HTERT RPE-1 (cell line): ENCODE data around the gene ASMTL.
"Not testable (repeated sequence)": the region's sequence is repeated elsewhere in the genome, so short reads cannot be mapped to it uniquely, and the experiment has no call there.

Source experiments
- in situ Hi-C: fragments of 300-500 bp; cut with MboI; formaldehyde crosslinking; loops from 4 replicates; pipeline ENCODE4 v1.14.3; 2020; ENCODE audit warnings: low sequenced_read_pairs

The ASMTL gene

DNA sequence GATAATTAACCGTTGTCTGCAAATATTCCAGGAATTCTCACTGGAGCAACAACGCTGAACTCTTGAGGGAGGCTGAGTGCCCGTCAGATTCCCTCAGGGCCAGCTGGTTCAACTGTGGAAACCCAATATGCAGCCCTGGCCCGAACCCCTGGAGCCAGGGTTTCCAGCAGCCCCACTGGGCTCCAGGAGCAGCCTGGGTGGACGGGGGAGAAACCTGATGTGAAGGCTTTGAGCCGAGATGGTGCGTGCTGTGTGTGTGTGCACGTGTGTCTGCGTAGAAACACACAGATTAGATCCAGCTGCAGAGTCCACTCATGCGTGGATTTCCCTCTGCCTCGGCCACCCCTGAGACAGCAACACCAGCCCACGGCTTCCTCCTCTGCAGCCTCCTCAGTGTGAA is 41.4 kb downstream of the ASMTL start:
- in situ Hi-C loops: no loop called here

DNA sequence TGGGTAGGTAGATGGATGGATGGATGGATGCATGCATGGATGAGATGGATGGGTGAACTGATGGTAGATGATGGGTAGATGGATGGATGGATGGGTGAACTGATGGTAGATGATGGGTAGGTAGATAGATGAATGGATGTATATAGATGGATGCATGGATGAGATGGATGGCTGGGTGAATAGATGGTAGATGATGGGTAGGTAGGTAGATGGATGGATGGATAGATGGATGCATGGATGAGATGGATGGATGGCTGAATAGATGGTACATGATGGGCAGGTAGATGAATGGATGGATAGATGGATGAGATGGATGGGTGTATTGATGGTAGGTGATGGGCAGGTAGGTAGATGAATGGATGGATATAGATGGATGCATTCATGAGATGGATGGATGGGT is 45.7 kb downstream of the ASMTL start:
- in situ Hi-C loops: no loop called here

DNA sequence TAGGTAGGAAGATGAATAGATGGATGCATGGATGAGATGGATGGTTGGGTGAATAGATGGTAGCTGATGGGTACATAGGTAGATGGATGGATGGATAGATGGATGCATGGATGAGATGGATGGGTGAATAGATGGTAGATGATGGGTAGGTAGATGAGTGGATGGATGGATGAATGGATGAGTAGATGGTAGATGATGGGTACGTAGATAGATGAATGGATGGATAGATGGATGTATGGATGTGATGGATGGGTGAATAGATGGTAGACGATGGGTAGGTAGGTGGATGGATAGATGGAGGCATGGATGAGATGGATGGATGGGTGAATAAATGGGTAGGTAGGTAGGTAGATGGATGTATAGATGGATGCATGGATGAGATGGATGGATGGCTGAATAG is 46.9 kb downstream of the ASMTL start:
- in situ Hi-C loops: not testable (repeated sequence)

DNA sequence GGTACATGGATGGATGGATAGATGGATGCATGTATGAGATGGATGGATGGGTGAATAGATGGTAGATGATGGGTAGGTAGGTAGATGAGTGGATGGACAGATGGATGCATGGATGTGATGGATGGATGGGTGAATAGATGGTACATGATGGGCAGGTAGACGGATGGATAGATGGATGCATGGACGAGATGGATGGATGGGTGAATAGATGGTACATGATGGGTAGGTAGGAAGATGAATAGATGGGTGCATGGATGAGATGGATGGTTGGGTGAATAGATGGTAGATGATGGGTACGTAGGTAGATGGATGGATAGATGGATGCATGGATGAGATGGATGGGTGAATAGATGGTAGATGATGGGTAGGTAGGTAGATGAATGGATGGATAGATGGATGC is 48.8 kb downstream of the ASMTL start:
- in situ Hi-C loops: not testable (repeated sequence)

DNA sequence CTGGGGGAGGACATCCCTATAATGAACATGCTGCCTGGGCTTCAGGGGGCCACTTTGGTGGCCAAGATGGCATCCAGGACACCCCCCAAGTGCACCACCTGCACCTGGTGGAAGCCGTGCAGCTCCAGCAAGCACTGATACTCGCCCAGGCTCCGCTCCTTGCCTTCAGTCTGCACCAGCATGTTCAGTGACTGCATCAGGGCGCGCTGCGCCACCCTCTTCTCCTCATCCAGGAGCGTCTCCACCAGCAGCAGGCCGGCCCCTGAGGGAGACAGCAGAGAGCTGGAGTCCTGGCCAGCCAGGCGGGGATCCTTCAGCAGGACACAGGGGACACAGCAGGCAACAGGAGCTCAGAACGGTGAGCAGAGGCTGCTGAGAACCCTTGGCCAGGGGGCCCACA is 49.5 kb downstream of the ASMTL start:
- in situ Hi-C loops: no loop called here

DNA sequence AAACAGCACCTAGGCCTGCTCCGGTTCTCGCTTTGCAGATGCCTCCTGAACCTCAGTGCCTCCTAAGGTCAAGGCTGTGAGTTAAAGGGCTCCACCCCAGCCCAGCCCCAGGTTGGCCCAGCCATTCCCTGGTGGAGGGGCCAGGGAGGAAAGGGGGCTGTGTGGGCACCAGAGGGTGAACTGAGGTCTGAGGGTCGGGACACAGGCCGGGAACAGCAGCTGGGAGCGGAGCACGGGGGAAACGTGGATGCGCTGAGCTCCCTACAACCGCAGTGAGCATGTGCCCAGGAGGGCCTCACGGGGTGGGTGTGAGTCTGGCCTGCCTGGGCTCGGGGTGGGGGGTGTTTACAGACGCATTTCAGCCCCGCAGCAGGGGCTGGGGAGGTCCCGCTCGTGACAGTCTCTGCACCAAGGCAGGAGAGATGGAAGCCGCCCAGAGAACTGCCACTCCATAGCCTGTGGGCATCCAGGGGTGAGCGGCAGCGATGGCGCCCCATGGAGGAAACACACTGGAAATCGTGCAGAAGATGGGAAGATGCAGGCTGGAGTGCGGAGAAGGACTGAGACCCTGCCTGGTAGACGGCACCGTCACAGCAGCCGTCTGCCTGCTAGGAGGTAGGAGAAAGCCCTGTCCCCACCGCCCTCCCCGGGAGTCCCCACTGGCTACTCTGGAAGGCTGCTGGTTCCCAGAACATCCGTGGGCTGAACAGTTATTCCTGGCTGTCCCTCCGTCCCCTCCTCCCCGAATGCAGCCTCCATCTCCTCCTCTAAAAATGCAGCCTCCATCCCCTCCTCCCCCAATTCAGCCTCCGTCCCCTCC is 50.9 kb downstream of the ASMTL start:
- in situ Hi-C loops: no loop called here

DNA sequence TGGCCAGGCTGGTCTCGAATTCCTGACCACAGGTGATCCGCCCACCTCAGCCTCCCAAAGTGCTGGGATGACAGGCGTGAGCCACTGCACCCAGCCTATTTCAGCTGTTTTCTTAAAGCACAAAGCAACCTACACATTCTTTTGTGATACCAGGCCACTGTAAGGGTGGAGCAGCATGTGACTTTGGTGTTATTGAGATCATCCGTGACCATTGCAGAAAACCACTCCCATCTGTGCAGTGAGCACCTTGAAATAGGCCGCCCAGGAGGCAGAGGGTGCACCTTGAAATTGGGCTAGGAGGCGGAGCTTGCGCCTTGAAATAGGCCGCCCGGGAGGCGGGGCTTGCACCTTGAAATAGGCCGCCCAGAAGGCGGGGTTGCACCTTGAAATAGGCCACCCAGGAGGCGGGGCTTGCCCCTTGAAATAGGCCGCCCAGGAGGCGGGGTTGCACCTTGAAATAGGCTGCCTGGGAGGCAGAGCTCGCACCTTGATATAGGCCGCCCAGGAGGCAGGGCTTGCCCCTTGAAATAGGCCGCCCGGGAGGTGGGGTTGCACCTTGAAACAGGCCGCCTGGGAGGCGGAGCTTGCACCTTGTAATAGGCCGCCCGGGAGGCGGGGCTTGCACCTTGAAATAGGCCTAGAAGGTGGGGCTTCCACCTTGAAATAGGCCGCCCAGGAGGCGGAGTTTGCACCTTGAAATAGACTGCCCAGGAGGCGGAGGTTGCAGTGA is 51.8 kb downstream of the ASMTL start:
- in situ Hi-C loops: no loop called here

DNA sequence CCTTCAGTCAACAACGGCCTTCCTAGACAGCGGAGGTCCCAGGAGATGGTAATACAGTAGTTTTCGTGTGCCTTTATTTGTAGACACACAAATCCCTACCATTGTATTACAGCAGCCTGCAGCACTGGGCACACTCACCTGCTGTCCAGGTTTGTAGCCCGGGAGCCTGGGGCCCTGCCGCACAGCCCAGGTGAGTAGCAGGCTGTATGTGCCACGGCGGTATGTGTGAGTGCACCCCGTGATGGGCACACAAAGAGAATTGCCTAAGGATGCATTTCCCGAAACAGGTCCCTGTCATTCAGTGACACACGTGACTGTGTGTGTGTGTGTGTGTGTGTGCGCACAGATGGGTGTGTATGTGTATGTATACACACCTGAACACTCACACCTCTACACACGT is 52.7 kb downstream of the ASMTL start:
- in situ Hi-C loops: no loop called here

DNA sequence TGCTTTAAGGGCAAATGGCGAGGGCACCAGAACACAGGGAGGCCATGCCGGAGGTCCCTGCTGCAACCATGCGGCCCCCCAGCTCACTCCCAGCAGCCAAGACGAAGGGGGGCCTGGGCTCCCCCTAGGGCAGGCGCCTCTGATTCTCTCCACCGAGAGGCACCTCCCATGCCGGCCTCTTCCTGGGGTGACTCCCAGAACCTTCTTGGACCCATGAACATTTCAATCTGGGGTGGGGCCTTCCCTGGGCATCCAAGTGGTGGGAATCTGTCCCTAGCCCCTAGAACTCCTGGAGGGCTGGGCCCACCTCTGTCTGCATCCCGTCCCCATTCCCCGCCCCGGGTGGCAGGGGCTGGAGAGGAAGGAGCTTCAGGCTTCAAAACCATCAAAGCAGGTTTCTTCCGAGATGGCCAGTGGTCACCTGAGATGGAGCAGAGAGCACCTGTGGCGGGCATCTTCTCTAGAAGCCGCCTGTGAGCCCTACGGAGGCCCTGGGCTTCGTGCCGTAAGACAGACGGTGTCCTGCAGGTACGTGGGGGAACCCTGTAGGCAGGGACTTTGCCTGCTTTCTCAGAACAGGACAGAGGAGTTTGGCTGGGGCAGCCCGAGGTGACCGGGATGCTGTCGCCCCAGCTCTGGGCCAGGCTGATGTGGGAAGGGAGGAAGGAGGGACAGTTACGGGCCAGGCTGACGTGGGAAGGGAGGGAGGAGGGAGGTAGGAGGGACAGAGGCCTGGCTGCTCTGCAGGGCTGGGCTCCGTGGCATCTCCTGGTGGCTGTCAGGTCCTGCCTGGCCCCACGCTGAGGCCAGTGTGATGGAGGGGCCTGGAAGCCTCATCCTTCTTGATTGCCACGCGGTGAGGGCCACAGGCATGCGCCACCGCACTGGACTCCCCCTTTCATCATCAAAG is 54.0 kb downstream of the ASMTL start:
- in situ Hi-C loops: no loop called here

DNA sequence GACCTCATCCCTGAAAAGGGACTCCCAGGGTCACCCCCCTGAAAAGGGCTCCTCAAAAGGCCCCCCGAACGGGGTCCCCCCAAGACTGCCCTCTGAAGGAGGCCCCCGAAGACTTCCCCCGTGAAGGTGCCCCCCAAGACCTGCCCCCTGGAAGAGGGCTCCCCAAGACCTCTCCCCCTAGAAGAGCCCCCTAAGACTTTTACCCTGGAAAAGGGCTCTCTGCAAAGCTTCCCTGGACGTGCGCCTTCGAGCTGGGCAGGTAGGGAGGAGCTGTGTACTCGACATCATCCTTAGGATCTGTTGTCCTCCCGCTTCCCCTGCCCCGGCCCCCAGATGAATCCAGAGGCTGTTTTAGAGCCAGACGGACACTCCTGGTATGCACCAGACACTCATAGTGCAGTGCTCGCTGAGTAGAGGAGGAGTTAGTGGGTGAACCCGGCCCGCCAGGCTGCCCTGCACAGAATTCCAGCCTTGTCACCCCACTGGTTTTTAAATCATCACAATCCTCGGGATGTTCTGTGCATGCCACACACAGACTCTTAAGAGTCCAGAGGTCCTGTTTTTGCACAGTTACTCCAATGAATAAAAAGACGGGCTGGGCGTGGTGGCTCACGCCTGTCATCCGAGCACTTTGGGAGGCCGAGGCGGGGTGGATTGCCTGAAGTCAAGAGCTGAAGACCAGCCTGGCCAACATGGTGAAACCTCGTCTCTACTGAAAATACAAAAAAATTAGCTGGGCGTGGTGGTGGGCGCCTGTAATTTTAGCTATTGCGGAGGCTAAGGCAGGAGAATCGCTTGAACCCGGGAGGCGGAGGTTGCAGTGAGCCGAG is 55.1 kb downstream of the ASMTL start:
- in situ Hi-C loops: no loop called here

DNA sequence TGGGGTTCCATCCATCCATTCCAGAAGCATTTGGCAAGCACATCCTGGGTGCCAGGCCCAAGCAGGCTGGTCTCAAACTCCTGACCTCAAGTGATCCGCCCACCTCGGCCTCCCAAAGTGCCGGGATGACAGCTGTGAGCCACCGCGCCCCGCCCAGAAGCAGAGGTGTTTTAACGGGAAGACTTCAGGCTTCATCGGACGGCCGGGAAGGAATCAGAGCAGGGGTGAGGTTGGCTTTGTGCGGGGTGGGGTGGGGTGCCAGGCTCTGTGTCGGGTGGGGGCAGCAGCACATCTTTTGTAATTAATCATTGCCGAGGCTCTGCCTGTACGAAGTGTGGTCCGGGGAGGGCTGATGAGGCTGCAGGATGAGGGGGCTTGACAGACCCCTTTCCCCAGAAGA is 55.7 kb downstream of the ASMTL start:
- in situ Hi-C loops: no loop called here

DNA sequence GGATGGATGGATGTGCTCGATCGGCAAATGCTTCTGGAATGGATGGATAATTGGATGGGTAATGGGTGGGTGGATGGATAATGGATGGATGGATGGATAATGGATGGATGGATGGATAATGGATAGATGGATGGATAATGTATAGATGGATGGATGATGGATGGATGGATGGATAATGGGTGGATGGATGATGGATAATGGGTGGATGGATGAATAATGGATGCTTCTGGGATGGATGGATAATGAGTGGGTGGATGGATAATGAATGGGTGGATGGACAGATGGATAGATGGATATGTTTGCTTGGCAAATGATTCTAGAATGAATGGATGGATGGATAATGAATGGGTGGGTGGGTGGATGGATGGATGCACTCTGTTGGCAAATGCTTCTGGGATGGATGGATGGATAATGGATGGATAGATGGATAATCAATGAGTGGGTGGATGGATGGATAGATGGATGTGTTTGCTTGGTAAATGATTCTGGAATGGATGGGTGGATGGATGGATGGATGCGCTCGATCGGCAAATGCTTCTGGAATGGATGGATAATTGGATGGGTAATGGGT is 57.0 kb downstream of the ASMTL start:
- in situ Hi-C loops: no loop called here

DNA sequence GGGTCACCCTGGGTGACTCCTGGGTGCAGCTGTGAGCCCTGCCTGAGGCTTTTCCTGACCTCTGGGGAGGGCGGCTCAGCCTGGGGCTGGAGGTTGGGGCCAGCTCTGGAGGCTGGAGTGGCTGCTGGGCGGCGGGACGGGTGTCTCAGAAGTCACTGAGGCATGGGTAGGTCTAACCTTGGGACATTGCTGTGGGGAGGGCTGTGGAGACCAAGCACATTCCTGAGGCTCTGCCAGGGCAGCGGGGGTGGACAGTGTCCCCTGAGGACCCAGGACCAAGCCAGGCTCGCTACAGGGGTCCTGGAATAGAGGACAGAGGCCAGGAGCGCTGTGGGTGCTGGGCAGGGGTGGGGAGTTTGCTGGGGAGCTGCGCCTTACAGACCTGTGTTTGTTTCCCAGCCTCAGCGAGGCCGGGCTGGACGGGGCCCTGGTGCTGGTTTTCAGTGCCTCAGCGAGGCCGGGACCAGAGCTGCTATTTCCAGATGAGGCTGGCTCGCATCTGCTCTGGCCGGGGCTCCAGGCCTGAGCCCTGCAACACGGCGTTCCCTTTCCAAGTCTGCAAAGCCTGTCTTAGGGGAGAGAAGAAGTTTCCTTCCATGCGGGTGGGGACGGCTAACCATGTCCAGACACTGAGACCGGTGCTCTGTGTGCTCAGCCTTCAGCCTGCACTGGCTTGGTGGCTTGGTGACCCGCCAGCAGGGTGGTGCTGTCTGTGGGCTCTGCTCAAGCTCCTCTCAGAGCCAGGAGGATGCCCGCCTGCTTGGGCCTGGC is 57.8 kb downstream of the ASMTL start:
- in situ Hi-C loops: no loop called here

DNA sequence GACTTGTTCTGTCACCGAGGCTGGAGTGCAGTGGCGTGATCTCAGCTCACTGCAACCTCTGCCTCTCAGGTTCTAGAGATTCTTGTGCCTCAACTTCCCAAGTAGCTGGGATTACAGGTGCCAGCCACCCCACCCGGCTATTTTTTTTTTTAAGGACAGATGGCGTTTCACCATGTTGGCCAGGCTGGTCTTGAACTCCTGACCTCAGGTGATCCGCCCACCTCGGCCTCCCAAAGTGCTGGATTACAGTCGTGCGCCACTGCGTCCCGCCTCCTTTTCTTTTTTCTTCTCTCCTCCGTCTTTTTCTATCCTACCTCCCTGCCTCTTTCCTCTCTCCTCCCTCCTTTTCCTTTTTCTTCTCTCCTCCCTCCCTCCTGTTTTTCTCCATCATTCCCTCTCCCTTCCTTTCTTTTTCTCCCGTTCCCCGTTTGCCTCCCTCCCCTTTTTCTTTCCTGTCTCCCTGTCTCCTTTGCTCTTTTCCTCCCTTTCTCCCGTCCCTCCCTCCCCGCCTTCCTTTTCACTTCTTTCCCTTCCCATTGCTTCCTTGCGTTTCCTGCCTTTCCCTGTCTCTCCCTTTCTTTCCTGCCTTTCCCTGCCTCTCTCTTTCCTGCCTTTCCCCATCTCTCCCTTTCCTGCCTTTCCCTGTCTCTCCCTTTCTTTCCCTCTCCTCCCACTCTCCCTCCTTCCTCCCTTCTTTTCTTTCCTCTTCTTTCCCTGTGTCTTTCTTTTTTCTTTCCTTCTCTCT is 58.7 kb downstream of the ASMTL start:
- in situ Hi-C loops: no loop called here

DNA sequence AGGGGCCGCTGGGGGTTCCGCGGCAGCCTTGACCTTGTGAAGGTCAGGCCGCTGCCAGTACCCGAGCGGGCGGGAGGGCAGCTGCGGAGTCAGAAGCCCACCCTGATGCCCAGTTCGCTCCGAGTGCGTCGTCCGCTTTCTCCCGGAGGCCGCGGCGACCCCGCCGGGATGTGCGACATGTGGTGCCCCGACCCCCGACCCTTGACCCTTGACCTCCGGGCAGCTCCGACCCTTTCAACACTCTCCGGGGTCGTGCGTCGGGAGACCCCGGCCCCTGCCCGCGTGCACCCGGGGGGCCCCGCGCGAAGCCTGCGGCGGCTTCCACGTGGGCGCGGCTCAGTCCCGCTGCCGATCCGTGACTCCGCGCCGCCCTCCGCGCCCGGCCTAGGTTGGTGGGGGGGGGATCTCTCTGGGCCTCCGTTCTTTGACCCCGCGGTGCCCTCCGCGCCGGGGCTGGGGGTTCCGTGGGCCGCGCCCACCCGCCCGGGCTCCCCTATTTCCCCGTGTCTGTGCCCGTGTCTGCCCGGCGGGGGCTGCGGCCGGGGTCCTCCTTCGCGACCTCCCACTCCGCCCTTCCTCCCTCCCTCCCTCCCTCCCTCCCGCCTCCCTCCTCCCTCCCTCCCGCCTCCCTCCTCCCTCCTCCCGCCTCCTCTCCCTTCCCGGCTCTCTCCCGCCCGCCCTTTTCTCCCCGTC is 60.2 kb downstream of the ASMTL start:
- in situ Hi-C loops: no loop called here

DNA sequence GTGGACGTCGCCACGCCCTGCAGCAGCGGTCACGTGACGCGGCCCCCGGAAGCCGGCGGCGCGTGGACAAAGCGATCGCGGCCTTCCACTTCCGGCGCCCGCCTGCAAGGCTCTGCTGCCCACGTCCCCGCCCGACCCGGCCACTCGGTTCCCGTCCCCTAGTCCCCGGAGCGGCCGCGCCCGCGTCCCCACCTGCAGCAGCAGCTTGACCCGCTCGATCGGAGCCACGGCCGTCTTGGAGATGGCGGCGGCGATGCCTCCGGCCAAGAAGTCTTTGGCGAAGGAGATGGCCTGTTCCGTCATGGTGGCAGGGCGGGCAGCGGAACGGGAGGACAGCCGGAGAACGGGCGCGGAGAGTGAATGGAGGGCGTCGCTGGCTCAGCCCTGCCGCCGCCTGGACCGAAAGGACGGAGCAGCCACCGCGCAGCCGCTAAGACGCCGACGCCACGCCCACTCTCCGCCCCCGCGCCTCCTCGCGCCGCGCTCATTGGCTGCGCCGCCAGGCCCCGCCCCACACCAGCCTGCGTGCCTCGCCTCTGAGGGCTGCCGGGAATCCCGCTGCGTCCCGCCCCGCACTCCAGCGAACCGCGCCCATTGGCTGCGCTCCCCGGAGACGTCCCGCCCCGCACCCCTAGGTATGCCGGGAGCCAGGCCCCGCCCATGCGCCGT is 60.9 kb downstream of the ASMTL start, which contains the start of gene SLC25A6:
Gene SLC25A6 (minus strand): TSS at position 407 of the 669 bp plus-strand sequence. CDS start 104 bp downstream, at position 303.
- in situ Hi-C loops: no loop called here

DNA sequence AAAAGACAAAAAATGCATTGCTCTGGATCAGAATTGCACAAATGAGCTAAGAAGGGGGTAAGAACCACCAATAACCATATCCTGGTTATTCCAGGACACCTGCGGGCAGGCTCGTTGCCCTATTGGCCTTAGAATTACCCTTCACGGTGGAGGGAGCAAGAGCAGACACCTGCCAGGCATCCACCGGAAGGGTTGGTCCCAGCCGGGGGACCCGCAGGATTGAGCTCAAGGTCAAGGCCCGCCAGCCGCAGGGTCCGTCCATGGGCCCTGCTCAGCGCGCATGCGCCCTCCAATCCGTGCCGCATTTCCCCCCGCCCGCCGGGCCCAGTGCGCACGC is 61.4 kb downstream of the ASMTL start:
- in situ Hi-C loops: no loop called here
